GM23338 (cell line): ENCODE data around the gene AKT2. TPM values are rescaled to one million over a fixed set of nuclear protein-coding genes. Genes with fewer than 3 reads are reported as not detected.

Source experiments
- ATAC-seq: fragments of 200-7000 bp; cut with Tn5 transposase; 3 replicates; pipeline ENCODE4 v1.9.1; 2020
- DNase-seq: peaks from one replicate; pipeline ENCODE4 v3.0.0-alpha.2; 2015; ENCODE audit warnings: low spot score
- H2AFZ ChIP-seq: fragments of 200-600 bp; sonication (generic); 2 replicates; pipeline ENCODE4 v1.8.0; 2016; ENCODE audit warnings: antibody characterized with exemption, mild to moderate bottlenecking, moderate library complexity
- H3F3A ChIP-seq: fragments of 200-600 bp; sonication (generic); replicated peaks from 2 replicates; pipeline ENCODE4 v1.8.0; 2017; ENCODE audit warnings: antibody characterized with exemption, mixed run types, low read depth
- H3K27ac ChIP-seq: fragments of 200-600 bp; sonication (generic); 2 replicates; pipeline ENCODE4 v1.6.1; 2016; ENCODE audit warnings: low read depth
- H3K27me3 ChIP-seq: fragments of 200-600 bp; sonication (generic); 2 replicates; pipeline ENCODE4 v1.8.0; 2016; ENCODE audit warnings: mild to moderate bottlenecking, mixed run types, moderate library complexity; ENCODE audit not compliant: insufficient read depth
- H3K36me3 ChIP-seq: fragments of 200-600 bp; sonication (generic); 2 replicates; pipeline ENCODE4 v1.8.0; 2016; ENCODE audit warnings: mild to moderate bottlenecking; ENCODE audit not compliant: insufficient read depth
- H3K4me1 ChIP-seq: fragments of 200-600 bp; sonication (generic); 2 replicates; pipeline ENCODE4 v1.8.0; 2016; ENCODE audit warnings: mild to moderate bottlenecking, moderate library complexity; ENCODE audit not compliant: insufficient read depth
- H3K4me2 ChIP-seq: fragments of 200-600 bp; sonication (generic); 2 replicates; pipeline ENCODE4 v1.7.1; 2017; ENCODE audit warnings: mixed run types
- H3K4me3 ChIP-seq: fragments of 200-600 bp; sonication (generic); 2 replicates; pipeline ENCODE4 v1.6.1; 2016; ENCODE audit warnings: mixed run types
- H3K79me2 ChIP-seq: fragments of 200-600 bp; sonication (generic); replicated peaks from 2 replicates; pipeline ENCODE4 v1.8.0; 2017; ENCODE audit warnings: mild to moderate bottlenecking; ENCODE audit not compliant: insufficient read depth
- H3K9me2 ChIP-seq: fragments of 200-600 bp; sonication (generic); 2 replicates; pipeline ENCODE4 v1.8.0; 2017; ENCODE audit not compliant: insufficient read depth
- H4K20me1 ChIP-seq: fragments of 200-600 bp; sonication (generic); replicated peaks from 2 replicates; pipeline ENCODE4 v1.8.0; 2017; ENCODE audit warnings: mild to moderate bottlenecking; ENCODE audit not compliant: insufficient read depth
- H3K27ac Mint-ChIP-seq: 2 replicates; pipeline ENCODE4 v1.8.0; 2020; ENCODE audit warnings: inconsistent platforms, mild to moderate bottlenecking, moderate library complexity, mixed read lengths
- H3K27me3 Mint-ChIP-seq: 3 replicates; pipeline ENCODE4 v1.8.0; 2022; ENCODE audit warnings: low read depth, mild to moderate bottlenecking, moderate library complexity, mixed read lengths, inconsistent platforms; ENCODE audit not compliant: insufficient read depth, poor library complexity
- H3K36me3 Mint-ChIP-seq: 3 replicates; pipeline ENCODE4 v1.8.0; 2021; ENCODE audit warnings: low read depth, mild to moderate bottlenecking, inconsistent platforms, moderate library complexity, mixed read lengths
- H3K4me1 Mint-ChIP-seq: 3 replicates; pipeline ENCODE4 v1.8.0; 2020; ENCODE audit warnings: mild to moderate bottlenecking, inconsistent platforms, mixed read lengths
- H3K4me3 Mint-ChIP-seq: 3 replicates; pipeline ENCODE4 v1.8.0; 2021; ENCODE audit warnings: moderate library complexity, mild to moderate bottlenecking, inconsistent platforms, mixed read lengths
- H3K9me3 Mint-ChIP-seq: 3 replicates; pipeline ENCODE4 v1.8.0; 2020; ENCODE audit warnings: moderate library complexity, mild to moderate bottlenecking, inconsistent platforms, mixed read lengths
- CREB1 ChIP-seq: fragments of 250-450 bp; sonication (Bioruptor Pico); IDR thresholded peaks from 2 replicates; pipeline ENCODE4 v1.5.0; 2020; ENCODE audit warnings: low read depth, mild to moderate bottlenecking, moderate library complexity
- CTCF ChIP-seq, 2 experiments: fragments of 200-600 bp in 1 of 2; sonication (generic) in 1 of 2; conservative IDR thresholded peaks; 2 replicates each; pipeline versions ENCODE4 v1.5.1 to v1.6.1; 2016 to 2017; ENCODE audit warnings: antibody characterized with exemption in 2 of 2, low read depth in 2 of 2, mild to moderate bottlenecking in 2 of 2, moderate library complexity in 1 of 2
- EZH2 ChIP-seq: fragments of 200-600 bp; sonication (generic); IDR thresholded peaks from one replicate; pipeline ENCODE4 v1.8.0; 2017; ENCODE audit warnings: antibody characterized with exemption, mild to moderate bottlenecking, low read depth; ENCODE audit not compliant: unreplicated experiment
- POLR2AphosphoS5 ChIP-seq: IDR thresholded peaks from 2 replicates; pipeline ENCODE4 v1.6.1; 2016; ENCODE audit warnings: antibody characterized with exemption, low read depth
- ZNF114 ChIP-seq: fragments of 250-450 bp; sonication (Bioruptor Pico); IDR thresholded peaks from 2 replicates; pipeline ENCODE4 v1.5.0; 2020; ENCODE audit warnings: mild to moderate bottlenecking, moderate library complexity
- ZNF331 ChIP-seq: fragments of 250-450 bp; sonication (Bioruptor Pico); IDR thresholded peaks from 2 replicates; pipeline ENCODE4 v1.5.0; 2020; ENCODE audit warnings: low read depth, mild to moderate bottlenecking, moderate library complexity
- ZNF462 ChIP-seq: fragments of 250-450 bp; sonication (Bioruptor Pico); IDR thresholded peaks from 2 replicates; pipeline ENCODE4 v1.5.0; 2020; ENCODE audit warnings: mild to moderate bottlenecking, moderate library complexity
- polyA plus RNA-seq: library from polyadenylated mRNA; unstranded; fragments of >200 nt; fragmentation: Nextera tagmentation; extraction: Ambion mirVana; gene quantifications from 2 replicates; pipeline ENCODE4 v1.2.1, GENCODE V29; 2016
- total RNA-seq: library from RNA; depleted of rRNA; stranded (reverse); fragments of >200 nt; shearing (Covaris generic); gene quantifications from 2 replicates; pipeline ENCODE4 v1.2.3, GENCODE V29; 2014

Gene AKT2
- total and polyA plus RNA-seq, 2 experiments from 2014 or later: 17.6 to 123 TPM

- 0 out of 2 replicates have a peak, but pooled peaks cover 3% of the 10 kb centered on the region for H3F3A ChIP-seq
- ATAC-seq (peak; percentile 75), DNase-seq (peak; percentile 71)
- H3K27ac ChIP-seq: peak overlapping the region; percentile 63; the same call in 1 of the 2 replicates
- H2AFZ ChIP-seq: 0 out of 2 replicates have a peak overlapping the region, but pooled peaks have one; percentile 38
- Mint-ChIP-seq H3K4me3 (peak overlapping the region; percentile 39; the same call in 2 of the 3 replicates), H3K9me3 (0 out of 3 replicates have a peak, but pooled peaks cover 1% of the 10 kb centered on the region), H3K27ac (peak overlapping the region; percentile 92), H3K4me1 (peaks cover 28% of the 10 kb centered on the region), H3K36me3 (peaks cover 8% of the 10 kb centered on the region; the same call in 2 of the 3 replicates), H3K27me3 (peaks cover 24% of the 10 kb centered on the region)
- H3K27me3 ChIP-seq: peaks cover 16% of the 10 kb centered on the region
- peaks cover 21% of the 10 kb centered on the region for H3K4me1 ChIP-seq
- H4K20me1 ChIP-seq: no peaks in the 10 kb centered on the region
- no peaks in the 10 kb centered on the region for H3K36me3 ChIP-seq
- H3K9me2 ChIP-seq: no peaks in the 10 kb centered on the region
- TF ChIP-seq ZNF462 (CRISPR knock-in tag) (no peak), CREB1 (no peak), ZNF114 (CRISPR knock-in tag) (no peak), CTCF (conservative IDR thresholded peaks at IDR 0.05; ENCODE audit: low read depth in 2 of 2) (no peak), EZH2 (no peak), ZNF331 (CRISPR knock-in tag) (no peak), POLR2AphosphoS5 (0 out of 2 replicates have a peak, but pooled peaks have one; percentile 13)
- H3K4me2 ChIP-seq: peak overlapping the region; percentile 68
- no peaks in the 10 kb centered on the region for H3K79me2 ChIP-seq
- peak overlapping the region; percentile 13; the same call in 1 of the 2 replicates for H3K4me3 ChIP-seq
Measured at GRCh38 chr19:40231544-40232424, 53.4 kb downstream of the AKT2 start.
